K562 treated with DMSO at 1 percent for 4 hours (cell line): ENCODE data around the gene ASXL3. TPM values are rescaled to one million over a fixed set of nuclear protein-coding genes. Genes with fewer than 3 reads are reported as not detected.

Source experiments
- total RNA-seq: library from RNA; unstranded; fragments of 300-600 nt; gene quantifications from 2 replicates; pipeline ENCODE4 v1.2.3, GENCODE V29; 2022; ENCODE audit not compliant: insufficient read depth

The ASXL3 gene
- not detected in 2 replicates for total RNA-seq

DNA sequence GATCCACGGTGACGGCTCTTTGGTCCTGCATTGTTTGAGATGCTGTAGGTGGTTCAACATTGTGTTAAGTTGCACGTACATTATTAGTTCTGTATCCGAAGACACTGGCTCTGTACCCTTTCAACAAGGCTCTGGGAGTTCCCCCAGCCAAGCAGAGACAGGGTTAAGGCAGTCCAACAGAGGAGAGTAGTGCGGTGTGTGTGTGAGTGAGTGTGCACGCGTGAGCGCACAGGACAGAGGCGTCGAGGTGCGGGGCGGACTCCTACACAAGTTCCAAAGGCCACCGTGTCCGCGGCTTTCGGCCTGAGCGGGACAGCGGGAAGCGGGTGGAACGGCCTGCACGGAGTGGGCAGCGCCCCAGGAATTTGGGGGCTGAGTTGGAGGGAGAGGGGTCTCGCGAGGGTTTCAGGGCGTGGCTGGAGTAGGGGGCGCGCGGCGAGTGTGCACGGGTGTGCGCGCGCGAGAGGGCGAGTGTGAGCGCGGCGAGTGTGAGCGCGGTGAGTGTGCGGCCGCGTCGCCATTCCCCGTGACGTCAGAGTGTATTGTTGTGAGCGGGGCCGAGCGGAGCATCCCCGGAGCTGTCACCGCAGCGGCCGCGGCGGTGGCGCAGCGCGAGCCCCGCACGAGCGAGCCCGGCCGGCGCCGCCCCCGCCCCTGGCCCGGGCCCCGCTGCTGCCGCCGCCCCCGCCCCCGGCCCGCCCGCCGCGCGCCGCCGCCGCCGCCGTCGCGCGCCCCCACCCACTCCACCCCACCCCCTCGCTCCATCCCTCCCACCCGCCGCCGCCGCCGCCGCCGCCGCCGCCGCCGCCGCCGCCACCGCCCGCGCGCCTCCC is at the start of gene ASXL3:
Gene ASXL3, plus strand, starts transcription at position 535 of the 833 bp plus-strand sequence. CDS start 413 bp downstream, outside the sequence.

Other genes starting within 250 kb of the ASXL3 start
- not detected in 2 replicates for gene CCDC178, start 137.5 kb upstream of the ASXL3 start, total RNA-seq